HS-5 (cell line): ENCODE results near the gene PSMG3.

ENCODE experiments used
- DNase-seq: peaks from one replicate; pipeline ENCODE4 v3.0.0-alpha.2; 2012; ENCODE audit warnings: low read depth

Gene PSMG3

GRCh38 chr7:1558181-1558811, 11.5 kb downstream of the PSMG3 start:
- DNase-seq, result no peak

GRCh38 chr7:1557771-1558170, 12.1 kb downstream of the PSMG3 start:
- no peak for DNase-seq

- DNase-seq, result no peak
Measured at GRCh38 chr7:1557006-1557405, 12.8 kb downstream of the PSMG3 start.

- DNase-seq, result no peak
Measured at GRCh38 chr7:1555813-1556543, 13.9 kb downstream of the PSMG3 start, which contains the start of gene TMEM184A. Gene TMEM184A (minus strand): TSS chr7:1556205. CDS start chr7:1555484, 721 bp downstream.

- DNase-seq, result peak; percentile 89
Measured at GRCh38 chr7:1555046-1555812, 14.6 kb downstream of the PSMG3 start.

GRCh38 chr7:1554333-1555045, 15.3 kb downstream of the PSMG3 start:
- no peak for DNase-seq

- no peak for DNase-seq
Measured at GRCh38 chr7:1553512-1554210, 16.2 kb downstream of the PSMG3 start.

GRCh38 chr7:1552200-1552599, 17.6 kb downstream of the PSMG3 start:
- DNase-seq, result no peak

- no peak for DNase-seq
Measured at GRCh38 chr7:1550846-1551155, 19.0 kb downstream of the PSMG3 start.

GRCh38 chr7:1550005-1550845, 19.6 kb downstream of the PSMG3 start:
- no peak for DNase-seq

GRCh38 chr7:1549357-1550004, 20.4 kb downstream of the PSMG3 start:
- no peak for DNase-seq

GRCh38 chr7:1548944-1549343, 20.9 kb downstream of the PSMG3 start:
- no peak for DNase-seq

GRCh38 chr7:1548438-1548831, 21.4 kb downstream of the PSMG3 start:
- no peak for DNase-seq

- DNase-seq, result no peak
Measured at GRCh38 chr7:1547777-1548437, 21.9 kb downstream of the PSMG3 start.

- no peak for DNase-seq
Measured at GRCh38 chr7:1546909-1547776, 22.7 kb downstream of the PSMG3 start.

GRCh38 chr7:1546274-1546908, 23.4 kb downstream of the PSMG3 start:
- DNase-seq, result no peak

- DNase-seq, result no peak
Measured at GRCh38 chr7:1545417-1546246, 24.2 kb downstream of the PSMG3 start.
